ENCODE data around the gene TPP1.

DNA sequence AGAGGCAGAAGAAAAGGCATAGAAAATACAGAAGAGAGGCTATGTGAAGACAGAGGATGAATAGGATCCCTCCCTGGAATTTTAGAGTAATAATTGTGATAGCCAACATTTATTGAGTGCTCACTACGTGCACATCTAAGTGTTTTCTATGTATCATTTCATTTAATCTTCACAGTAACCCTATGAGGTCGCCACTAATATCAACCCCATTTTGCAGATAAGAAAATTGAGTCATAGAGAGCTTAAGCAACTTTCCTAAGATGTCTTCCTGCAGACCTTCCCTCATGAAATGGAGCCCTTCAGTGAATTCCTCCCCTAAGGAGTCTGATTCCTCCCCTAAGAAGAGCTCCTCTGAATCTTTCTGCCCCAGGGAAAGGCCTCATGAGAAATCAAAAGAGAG, 53.9 kb downstream of the TPP1 start:
- TF ChIP-seq, protein P1, sequence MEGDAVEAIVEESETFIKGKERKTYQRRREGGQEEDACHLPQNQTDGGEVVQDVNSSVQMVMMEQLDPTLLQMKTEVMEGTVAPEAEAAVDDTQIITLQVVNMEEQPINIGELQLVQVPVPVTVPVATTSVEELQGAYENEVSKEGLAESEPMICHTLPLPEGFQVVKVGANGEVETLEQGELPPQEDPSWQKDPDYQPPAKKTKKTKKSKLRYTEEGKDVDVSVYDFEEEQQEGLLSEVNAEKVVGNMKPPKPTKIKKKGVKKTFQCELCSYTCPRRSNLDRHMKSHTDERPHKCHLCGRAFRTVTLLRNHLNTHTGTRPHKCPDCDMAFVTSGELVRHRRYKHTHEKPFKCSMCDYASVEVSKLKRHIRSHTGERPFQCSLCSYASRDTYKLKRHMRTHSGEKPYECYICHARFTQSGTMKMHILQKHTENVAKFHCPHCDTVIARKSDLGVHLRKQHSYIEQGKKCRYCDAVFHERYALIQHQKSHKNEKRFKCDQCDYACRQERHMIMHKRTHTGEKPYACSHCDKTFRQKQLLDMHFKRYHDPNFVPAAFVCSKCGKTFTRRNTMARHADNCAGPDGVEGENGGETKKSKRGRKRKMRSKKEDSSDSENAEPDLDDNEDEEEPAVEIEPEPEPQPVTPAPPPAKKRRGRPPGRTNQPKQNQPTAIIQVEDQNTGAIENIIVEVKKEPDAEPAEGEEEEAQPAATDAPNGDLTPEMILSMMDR (IDR thresholded peaks at IDR 0.05), result no peak
- no peak for TF ChIP-seq POLR2A (IDR thresholded peaks at IDR 0.05)
